Mucosa of descending colon (tissue), 3 donors: ENCODE data around the gene TMEM213. TPM values are rescaled to one million over a fixed set of nuclear protein-coding genes. Genes with fewer than 3 reads are reported as not detected.

Experiments
- ATAC-seq: fragments of 200-7000 bp; cut with Tn5 transposase; one replicate; pipeline ENCODE4 v1.9.1; 2020; ENCODE audit warnings: mild to moderate bottlenecking, moderate library complexity
- DNase-seq, 3 donors: peaks; one replicate each; pipeline ENCODE4 v3.0.0-alpha.2; 2020
- H3K36me3 ChIP-seq: fragments of 200-600 bp; one replicate; pipeline ENCODE4 v1.8.0; 2021; ENCODE audit warnings: low read depth, mild to moderate bottlenecking
- H3K4me1 ChIP-seq: fragments of 200-600 bp; one replicate; pipeline ENCODE4 v1.8.0; 2021; ENCODE audit warnings: low read depth, mild to moderate bottlenecking
- H3K4me3 ChIP-seq: fragments of 200-600 bp; one replicate; pipeline ENCODE4 v1.8.0; 2021; ENCODE audit warnings: mild to moderate bottlenecking
- H3K9me3 ChIP-seq: fragments of 200-600 bp; one replicate; pipeline ENCODE4 v1.8.0; 2021; ENCODE audit warnings: mild to moderate bottlenecking
- CTCF ChIP-seq: fragments of 200-600 bp; IDR thresholded peaks from one replicate; pipeline ENCODE4 v1.8.0; 2022; ENCODE audit warnings: antibody characterized with exemption, mild to moderate bottlenecking
- intact Hi-C, 2 donors: fragments of 100-400 bp; cut with DNase I in 1 of 2; cut with micrococcal nuclease in 1 of 2; formaldehyde crosslinking; loops; one replicate each; pipeline versions ENCODE4 v1.11.0 to v1.11.1; 2022; cut with DNase I, micrococcal nuclease
- total RNA-seq, 3 donors: library from RNA; stranded (reverse); fragmentation: NEBNext Ultra II Directional in 2 of 3; extraction: Animal tissue kit (Norgen Biotek cat#: 25700) in 2 of 3; gene quantifications; one replicate each; pipeline versions ENCODE4 v1.2.1 to v1.2.4, GENCODE V29; 2021 to 2023
- donor health status: DM: no; HTN: no; CAD: no; lungs with moderate emphysema.
- donor health status: DM: no; HTN: no; CAD: no.
- donor health status: DM: no; HTN: yes; CAD: no.

The TMEM213 gene
- total RNA-seq, 3 donors from 2014 or later: not detected

- no peak for ATAC-seq
- no peaks in the 10 kb centered on the region for H3K4me1 ChIP-seq
- H3K36me3 ChIP-seq: no peaks in the 10 kb centered on the region
- H3K9me3 ChIP-seq: no peaks in the 10 kb centered on the region
- H3K4me3 ChIP-seq: no peak overlapping the region
- no peak for TF ChIP-seq CTCF
- no peak for DNase-seq
- intact Hi-C loops: no loop called here
These were observed 68.0 kb downstream of the TMEM213 start for GRCh38 chr7:138865843-138866242.

DNA sequence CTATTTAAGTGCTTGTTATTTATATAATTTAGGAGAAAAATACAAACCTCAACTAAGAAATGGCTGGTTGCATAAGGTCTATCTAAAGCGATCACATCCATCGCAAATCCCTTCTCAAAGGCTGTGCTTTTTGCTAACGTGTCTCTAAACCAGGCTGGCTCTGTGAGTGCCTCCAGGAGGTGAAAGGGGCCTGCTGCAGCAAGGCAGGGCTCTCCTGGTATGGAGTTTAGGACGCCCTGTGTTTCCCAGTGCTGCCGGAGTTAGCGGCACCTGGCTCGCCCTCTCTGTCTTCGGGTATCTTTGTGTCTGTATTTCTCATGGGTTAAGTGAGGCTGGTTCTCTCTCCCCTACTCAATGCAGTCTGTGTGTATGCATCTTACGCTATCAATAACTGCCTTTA, 68.6 kb downstream of the TMEM213 start:
- Histone ChIP-seq H3K4me1 (no peaks in the 10 kb centered on the region), H3K36me3 (no peaks in the 10 kb centered on the region), H3K4me3 (no peak overlapping the region), H3K9me3 (no peaks in the 10 kb centered on the region)
- no peak for DNase-seq
- no peak for ATAC-seq
- no peak for TF ChIP-seq CTCF
- intact Hi-C loops: no loop called here

DNA sequence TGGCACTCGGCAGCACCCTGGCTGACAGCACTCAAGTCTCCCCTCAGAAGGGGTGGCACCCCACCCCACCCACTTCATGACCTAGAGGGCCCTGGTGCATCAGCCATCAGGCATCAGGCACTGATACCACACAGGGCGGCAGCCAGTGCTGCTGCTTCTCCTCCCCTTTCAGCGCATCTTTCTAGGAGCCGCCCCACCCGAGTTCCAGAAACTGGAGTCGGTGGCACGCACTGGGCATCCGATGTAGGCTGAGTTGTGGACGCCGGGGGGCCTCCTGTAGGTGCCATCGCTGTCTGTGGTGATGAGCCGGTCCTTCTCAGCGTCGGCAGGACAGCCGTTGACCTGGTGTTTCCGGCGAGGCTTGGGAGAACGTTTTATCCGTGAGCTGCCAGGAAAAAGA, 70.0 kb downstream of the TMEM213 start:
- no peak for ATAC-seq
- H3K9me3 ChIP-seq: no peaks in the 10 kb centered on the region
- intact Hi-C loops: no loop called here
- H3K4me3 ChIP-seq: no peak overlapping the region
- H3K36me3 ChIP-seq: no peaks in the 10 kb centered on the region
- TF ChIP-seq CTCF: no peak
- DNase-seq: no peak
- no peaks in the 10 kb centered on the region for H3K4me1 ChIP-seq

DNA sequence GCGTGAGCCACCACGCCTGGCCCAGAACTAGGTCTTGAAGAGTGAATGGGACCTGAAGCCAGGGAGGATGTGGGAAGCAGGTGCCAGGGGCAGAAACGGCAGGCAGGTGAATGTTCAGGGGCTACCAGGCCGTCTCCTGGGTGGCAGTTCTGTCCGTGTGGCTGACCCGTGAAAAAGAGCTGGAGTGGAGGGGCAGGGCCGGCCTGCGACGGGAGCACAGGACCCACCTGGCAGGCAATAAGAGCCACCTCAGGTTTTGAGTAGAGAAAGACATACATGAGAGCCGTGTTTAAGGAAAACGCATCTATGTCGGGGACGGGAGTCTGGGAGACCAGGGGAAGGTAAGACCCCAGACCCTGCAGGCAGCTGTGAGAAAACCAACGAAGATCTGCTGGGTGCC, 70.9 kb downstream of the TMEM213 start:
- no peaks in the 10 kb centered on the region for H3K36me3 ChIP-seq
- H3K9me3 ChIP-seq: no peaks in the 10 kb centered on the region
- no peak for ATAC-seq
- TF ChIP-seq CTCF: no peak
- intact Hi-C loops: no loop called here
- no peak for DNase-seq
- no peak overlapping the region for H3K4me3 ChIP-seq
- no peaks in the 10 kb centered on the region for H3K4me1 ChIP-seq

DNA sequence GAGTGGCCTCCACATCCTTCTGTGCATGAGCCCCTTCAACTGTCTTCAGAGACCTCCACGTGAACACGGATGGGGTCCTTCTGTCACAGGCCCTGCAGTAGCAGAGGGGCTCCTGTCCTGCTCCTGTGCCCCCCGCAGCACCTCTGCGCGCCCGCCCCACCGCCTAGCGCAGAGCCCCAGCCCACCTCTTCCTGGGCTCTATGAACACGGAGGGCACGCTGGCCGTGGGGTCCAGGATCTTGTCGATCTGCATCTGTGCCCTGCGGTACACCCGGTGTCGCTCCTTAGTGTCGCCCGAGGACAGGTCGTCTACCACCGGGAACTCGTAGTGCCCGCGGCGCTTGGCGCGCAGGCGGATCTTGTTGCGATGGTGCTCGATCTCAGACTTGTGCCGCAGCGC, 71.6 kb downstream of the TMEM213 start:
- no peaks in the 10 kb centered on the region for H3K36me3 ChIP-seq
- no peak for ATAC-seq
- no peak for DNase-seq
- no peaks in the 10 kb centered on the region for H3K9me3 ChIP-seq
- TF ChIP-seq CTCF: no peak
- no peaks in the 10 kb centered on the region for H3K4me1 ChIP-seq
- intact Hi-C loops: no loop called here
- no peak overlapping the region for H3K4me3 ChIP-seq

- intact Hi-C loops: no loop called here
- DNase-seq: no peak
- no peaks in the 10 kb centered on the region for H3K4me1 ChIP-seq
- no peak overlapping the region for H3K4me3 ChIP-seq
- TF ChIP-seq CTCF: no peak
- no peak for ATAC-seq
- no peaks in the 10 kb centered on the region for H3K9me3 ChIP-seq
- H3K36me3 ChIP-seq: no peaks in the 10 kb centered on the region
These were observed 73.4 kb downstream of the TMEM213 start for GRCh38 chr7:138871065-138871813.
